ENCODE data around the gene CHPF. TPM values are rescaled to one million over a fixed set of nuclear protein-coding genes. Genes with fewer than 3 reads are reported as not detected.

CHPF gene
- total and polyA plus RNA-seq, 11 donors, result 74.1 to 209 (median 138) TPM

GRCh38 chr2:219527472-219527871 is 16.1 kb downstream of the CHPF start:
- H3K4me1 ChIP-seq, result peaks cover 0 to 38% (median 18%) of the 10 kb centered on the region in 12 donors
- TF ChIP-seq CTCF (IDR thresholded peaks at IDR 0.05) (no peak), POLR2A (IDR thresholded peaks at IDR 0.05) (no peak)
- ATAC-seq (no peak), DNase-seq (no peak)
- 60 to 74% (median 66%) methylated on average over 4 to 5 of the region's 5 CpGs for WGBS, 4 donors
- intact Hi-C loops (cut with DNase I), result loop anchor here in 7 of 10 donors (5.0 kb wide), 3 partner anchors 35 to 70 kb away; no protein-coding TSS in a partner anchor
- H3K27me3 ChIP-seq, result peaks cover 5 to 74% (median 31%) of the 10 kb centered on the region in 9 donors
- no peak overlapping the region for H3K4me3 ChIP-seq
- H3K27ac ChIP-seq, result no peak overlapping the region
- H3K36me3 ChIP-seq, result no peaks in the 10 kb centered on the region
- no peaks in the 10 kb centered on the region for H3K9me3 ChIP-seq

DNA sequence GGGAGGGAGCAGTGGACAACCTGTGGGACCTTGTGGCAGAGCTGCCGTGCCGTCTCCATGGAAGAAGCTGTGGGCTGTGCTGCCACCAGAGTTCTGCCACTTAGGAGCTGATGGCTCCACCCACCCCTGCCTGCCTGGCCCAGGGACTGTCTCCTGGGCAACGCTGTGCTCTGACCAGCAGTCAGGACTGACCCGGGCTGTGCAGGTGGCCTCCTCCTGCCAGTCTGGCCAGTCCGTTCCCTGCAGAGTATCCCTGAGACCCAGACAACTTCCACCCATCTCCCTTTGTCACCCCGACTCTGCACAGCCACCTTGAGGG is 16.6 kb downstream of the CHPF start:
- Histone ChIP-seq H3K4me3 (no peak overlapping the region), H3K9me3 (no peaks in the 10 kb centered on the region), H3K4me1 (peaks cover 0 to 42% (median 22%) of the 10 kb centered on the region in 12 donors), H3K36me3 (no peaks in the 10 kb centered on the region), H3K27ac (peak overlapping the region in 1 of 12 donors; percentile 53), H3K27me3 (peaks cover 6 to 78% (median 31%) of the 10 kb centered on the region in 9 donors)
- TF ChIP-seq CTCF (IDR thresholded peaks at IDR 0.05) (no peak), POLR2A (IDR thresholded peaks at IDR 0.05) (no peak)
- intact Hi-C loops (cut with DNase I), result loop anchor here in 7 of 10 donors (5.0 kb wide), 3 partner anchors 35 to 70 kb away; no protein-coding TSS in a partner anchor
- WGBS, 4 donors, result 30 to 47% (median 38%) methylated on average over 6 of the region's 6 CpGs
- ATAC-seq (peak; percentile 51 to 69 (median 61)), DNase-seq (peak in 1 of 5 donors; percentile 54)

DNA sequence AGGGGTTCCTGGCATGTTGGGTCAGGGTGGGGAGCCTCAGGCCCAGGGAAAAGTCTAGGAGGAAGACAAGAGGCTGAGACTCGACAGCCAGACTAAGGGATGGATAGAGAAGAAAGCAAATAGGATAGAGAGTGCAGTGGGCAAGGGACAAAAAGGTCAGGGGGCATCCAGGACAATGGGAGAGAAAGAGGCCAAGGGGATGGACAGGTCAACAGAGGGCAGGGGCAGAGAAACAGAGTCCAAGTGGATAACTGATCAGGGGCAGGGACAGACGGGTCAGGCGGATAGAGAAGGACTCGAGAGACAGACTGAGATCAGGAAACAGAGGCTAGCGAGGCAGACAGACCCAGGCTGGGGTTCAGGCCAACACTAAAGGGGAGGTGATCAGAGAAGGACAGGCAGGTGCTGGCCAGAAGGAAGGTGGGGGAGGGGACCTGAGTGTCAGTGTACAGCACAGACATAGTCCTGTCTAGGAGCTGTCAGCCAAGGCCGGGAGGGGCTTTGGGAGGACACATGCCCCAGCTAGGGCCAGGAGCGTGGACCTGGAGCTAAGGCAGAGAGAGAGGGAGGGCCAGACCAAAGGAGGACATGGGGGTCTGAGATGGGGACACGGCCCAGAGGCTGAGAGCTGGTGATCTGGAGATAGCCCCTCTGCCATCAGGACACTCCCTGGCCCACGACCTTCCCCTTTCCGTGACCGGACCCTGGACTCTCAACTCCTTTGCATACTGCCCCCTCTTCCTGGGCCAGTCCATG is 17.1 kb downstream of the CHPF start:
- H3K36me3 ChIP-seq, result no peaks in the 10 kb centered on the region
- H3K27me3 ChIP-seq, result peaks cover 8 to 84% (median 31%) of the 10 kb centered on the region in 9 donors
- peak overlapping the region in 2 of 12 donors; percentile 12 to 53 for H3K27ac ChIP-seq
- 33 to 36% (median 34%) methylated on average over 10 to 11 of the region's 11 CpGs for WGBS, 4 donors
- ATAC-seq (peak in 2 of 4 donors; percentile 2), DNase-seq (no peak)
- peaks cover 0 to 48% (median 26%) of the 10 kb centered on the region in 12 donors for H3K4me1 ChIP-seq
- intact Hi-C loops (cut with DNase I), result loop anchor here in 7 of 10 donors (5.0 kb wide), 3 partner anchors 34 to 69 kb away; no protein-coding TSS in a partner anchor
- TF ChIP-seq POLR2A (IDR thresholded peaks at IDR 0.05), result no peak
- TF ChIP-seq CTCF (IDR thresholded peaks at IDR 0.05), result no peak
- no peak overlapping the region for H3K4me3 ChIP-seq
- H3K9me3 ChIP-seq, result no peaks in the 10 kb centered on the region

- ATAC-seq (no peak), DNase-seq (no peak)
- Histone ChIP-seq H3K4me3 (no peak overlapping the region), H3K27ac (peak overlapping the region in 2 of 12 donors; percentile 12 to 53), H3K4me1 (peaks cover 0 to 54% (median 28%) of the 10 kb centered on the region in 12 donors), H3K27me3 (peaks cover 8 to 85% (median 31%) of the 10 kb centered on the region in 9 donors), H3K36me3 (no peaks in the 10 kb centered on the region), H3K9me3 (no peaks in the 10 kb centered on the region)
- 29 to 34% (median 30%) methylated on average over 9 of the region's 9 CpGs for WGBS, 4 donors
- intact Hi-C loops (cut with DNase I), result loop anchor here in 7 of 10 donors (2.0 to 5.0 kb wide), 4 partner anchors 33 to 121 kb away; no protein-coding TSS in a partner anchor
- TF ChIP-seq CTCF (IDR thresholded peaks at IDR 0.05), result no peak
- TF ChIP-seq POLR2A (IDR thresholded peaks at IDR 0.05), result no peak
These were observed 17.9 kb downstream of the CHPF start for GRCh38 chr2:219525533-219526232.
